Measurements from ENCODE around the gene CBL.

- TF ChIP-seq CTCF (IDR thresholded peaks at IDR 0.05): peak; percentile 68 to 95 (median 82)
- TF ChIP-seq POLR2A (IDR thresholded peaks at IDR 0.05): peak in 2 of 4 donors; percentile 87 to 88
Measured at GRCh38 chr11:119168471-119169281, 37.5 kb upstream of the CBL start, which contains the start of gene NLRX1.
